Adipose tissue (tissue), 3 donors: Measurements from ENCODE around the gene KIF16B. TPM values are rescaled to one million over a fixed set of nuclear protein-coding genes. Genes with fewer than 3 reads are reported as not detected.

ENCODE experiments used
- H3K27ac ChIP-seq: one replicate; pipeline ENCODE4 v1.5.1; 2013; ENCODE audit warnings: low read depth, low read length
- WGBS, 3 donors: extraction: QIAGEN DNeasy Blood & Tissue Kit; methylation state at CpG; one replicate each; pipeline ENCODE4 v1.1.7; 2013; 5-methylcytosine and 5-hydroxymethylcytosine counted together
- polyA plus RNA-seq, 3 donors: library from polyadenylated mRNA; stranded (reverse); fragments of 200-250 nt; gene quantifications; one replicate each; pipeline ENCODE4 v1.2.3, GENCODE V29; 2013
- donor health status: healthy with polysubstance abuse.
- donor health status: Bipolar disorder and iron deficiency.
- donor health status: healthy.

Gene KIF16B, protein sequence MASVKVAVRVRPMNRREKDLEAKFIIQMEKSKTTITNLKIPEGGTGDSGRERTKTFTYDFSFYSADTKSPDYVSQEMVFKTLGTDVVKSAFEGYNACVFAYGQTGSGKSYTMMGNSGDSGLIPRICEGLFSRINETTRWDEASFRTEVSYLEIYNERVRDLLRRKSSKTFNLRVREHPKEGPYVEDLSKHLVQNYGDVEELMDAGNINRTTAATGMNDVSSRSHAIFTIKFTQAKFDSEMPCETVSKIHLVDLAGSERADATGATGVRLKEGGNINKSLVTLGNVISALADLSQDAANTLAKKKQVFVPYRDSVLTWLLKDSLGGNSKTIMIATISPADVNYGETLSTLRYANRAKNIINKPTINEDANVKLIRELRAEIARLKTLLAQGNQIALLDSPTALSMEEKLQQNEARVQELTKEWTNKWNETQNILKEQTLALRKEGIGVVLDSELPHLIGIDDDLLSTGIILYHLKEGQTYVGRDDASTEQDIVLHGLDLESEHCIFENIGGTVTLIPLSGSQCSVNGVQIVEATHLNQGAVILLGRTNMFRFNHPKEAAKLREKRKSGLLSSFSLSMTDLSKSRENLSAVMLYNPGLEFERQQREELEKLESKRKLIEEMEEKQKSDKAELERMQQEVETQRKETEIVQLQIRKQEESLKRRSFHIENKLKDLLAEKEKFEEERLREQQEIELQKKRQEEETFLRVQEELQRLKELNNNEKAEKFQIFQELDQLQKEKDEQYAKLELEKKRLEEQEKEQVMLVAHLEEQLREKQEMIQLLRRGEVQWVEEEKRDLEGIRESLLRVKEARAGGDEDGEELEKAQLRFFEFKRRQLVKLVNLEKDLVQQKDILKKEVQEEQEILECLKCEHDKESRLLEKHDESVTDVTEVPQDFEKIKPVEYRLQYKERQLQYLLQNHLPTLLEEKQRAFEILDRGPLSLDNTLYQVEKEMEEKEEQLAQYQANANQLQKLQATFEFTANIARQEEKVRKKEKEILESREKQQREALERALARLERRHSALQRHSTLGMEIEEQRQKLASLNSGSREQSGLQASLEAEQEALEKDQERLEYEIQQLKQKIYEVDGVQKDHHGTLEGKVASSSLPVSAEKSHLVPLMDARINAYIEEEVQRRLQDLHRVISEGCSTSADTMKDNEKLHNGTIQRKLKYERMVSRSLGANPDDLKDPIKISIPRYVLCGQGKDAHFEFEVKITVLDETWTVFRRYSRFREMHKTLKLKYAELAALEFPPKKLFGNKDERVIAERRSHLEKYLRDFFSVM (N-terminal part only)
- polyA plus RNA-seq, result 1 to 10 TPM; 6.1 to 9.4 (median 8.7) TPM

DNA sequence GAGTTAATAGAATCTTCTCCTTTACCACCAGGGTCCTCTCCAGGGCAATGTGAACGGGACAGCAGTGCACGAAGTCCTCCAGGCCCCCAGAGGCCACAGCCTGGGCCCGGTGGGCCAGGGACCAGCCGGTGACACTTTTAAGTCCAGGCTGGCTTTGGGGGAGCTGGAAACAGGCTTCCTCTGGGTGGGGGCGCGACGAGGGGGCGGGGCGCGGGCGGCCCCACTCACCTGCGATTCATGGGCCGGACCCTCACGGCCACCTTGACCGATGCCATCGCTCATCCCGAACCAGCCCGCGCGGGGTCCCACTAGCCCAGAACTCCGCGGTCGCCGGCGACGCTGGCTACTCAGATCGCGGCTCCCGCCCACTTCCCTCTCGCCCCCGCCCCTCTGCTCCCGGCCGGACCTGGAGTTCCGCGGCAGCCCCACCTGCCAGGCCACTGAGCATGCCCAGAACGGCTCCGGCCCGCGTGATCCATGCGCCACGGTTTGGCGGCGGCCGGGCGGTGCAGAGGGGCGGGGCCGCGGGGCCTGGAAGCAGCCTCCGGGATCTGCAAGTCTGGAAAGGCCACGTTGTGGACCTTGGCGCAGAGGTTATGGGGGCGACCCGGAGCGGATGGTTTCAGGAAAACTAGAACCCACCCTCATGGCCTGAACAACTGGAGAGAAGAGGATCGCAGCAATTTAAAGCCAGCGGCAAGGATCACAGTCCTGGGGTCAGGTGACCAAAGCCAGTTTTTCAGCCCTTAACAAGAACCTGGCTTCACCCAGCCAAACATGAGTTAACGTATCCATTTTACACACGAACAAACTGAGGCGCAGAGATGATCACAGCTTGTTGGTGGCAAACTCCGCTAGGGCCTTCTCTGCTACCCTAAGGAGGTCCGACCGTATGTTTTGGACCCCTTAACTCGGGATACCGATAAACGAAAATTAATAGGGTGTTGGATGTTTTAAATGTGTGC lies at the start of gene KIF16B:
KIF16B (minus strand) TSS at position 448 of the 965 bp plus-strand sequence; CDS start at position 275, 173 bp downstream.
- WGBS, 3 donors, result 8 to 11% (median 9%) methylated on average over 50 to 65 of the region's 65 CpGs

DNA sequence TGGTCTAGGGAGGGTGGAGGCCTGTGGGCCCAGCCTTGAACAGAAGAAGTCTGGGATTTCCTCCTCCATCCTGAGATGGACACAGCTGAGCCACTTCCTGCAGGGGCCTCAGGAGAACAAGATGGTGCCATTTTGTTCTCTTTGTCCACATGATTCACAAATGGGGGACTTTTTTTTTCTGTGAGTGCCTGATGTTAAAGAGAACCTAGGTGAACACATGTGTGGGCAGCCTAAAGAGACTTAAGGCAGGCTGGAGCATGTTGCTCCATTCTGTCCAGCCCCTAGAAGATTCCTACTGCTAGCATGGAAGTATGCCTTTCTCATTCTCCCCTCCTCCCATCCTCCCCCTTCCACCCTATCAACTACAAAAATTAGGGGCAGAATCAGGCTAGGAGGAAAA lies 49.3 kb upstream of the KIF16B start:
- no peak overlapping the region for H3K27ac ChIP-seq

More for the DNA sequence above, at the start of gene KIF16B:
- no peak within 1 kb of the TSS for H3K27ac ChIP-seq

DNA sequence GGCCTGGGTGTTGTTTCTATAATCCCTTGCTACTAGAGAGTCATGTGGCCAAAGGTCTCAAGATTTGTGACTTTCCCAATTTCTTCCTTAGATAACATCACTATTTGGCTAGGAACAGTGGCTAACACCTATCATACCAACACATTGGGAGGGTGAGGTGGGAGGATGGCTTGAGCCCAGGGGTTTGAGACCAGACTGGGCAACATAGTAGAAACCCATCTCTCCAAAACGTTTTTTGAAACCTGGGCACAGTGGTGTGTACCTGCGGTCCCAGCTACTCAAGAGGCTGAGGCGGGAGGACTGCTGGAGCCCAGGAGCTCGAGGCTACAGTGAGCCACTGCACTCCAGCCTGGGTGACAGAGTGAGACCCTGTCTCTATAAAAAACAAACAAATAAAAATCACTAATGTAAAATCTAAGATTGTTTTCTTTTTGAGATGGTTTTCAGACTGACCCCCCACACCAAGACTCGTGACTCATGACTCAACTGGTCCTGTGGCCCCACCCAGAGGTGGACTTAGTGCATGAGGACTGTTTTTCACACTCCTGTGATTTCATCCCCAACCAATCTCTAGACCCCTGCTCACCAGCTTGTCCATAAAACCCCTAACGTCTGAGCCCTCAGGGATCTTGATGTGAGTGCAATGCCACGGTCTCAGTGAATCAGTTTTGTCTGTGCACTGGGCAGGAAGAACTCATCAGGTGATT lies 48.3 kb upstream of the KIF16B start:
- WGBS, 3 donors, result 76 to 80% (median 78%) methylated on average over 7 of the region's 7 CpGs
- H3K27ac ChIP-seq, result no peak overlapping the region

DNA sequence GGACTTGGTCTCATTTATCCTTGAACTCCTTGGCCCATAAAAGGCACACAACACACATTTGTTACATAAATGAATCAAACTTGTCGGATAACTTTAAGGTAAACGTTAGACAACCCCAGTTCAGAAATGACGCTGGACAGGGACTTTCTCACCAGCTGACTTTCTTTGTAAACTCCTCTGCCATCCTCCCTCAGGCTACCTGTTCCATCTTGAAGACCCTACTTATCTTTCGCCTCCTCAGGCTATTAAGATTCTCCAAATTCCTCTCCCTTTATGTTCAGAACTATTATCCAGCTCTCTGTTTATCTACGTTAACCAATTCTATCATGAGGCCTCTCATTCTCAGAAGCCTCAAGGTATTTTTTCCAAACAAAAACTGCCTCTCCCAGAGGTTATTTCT lies 47.7 kb upstream of the KIF16B start:
- 61 to 83% (median 78%) methylated on average over 5 of the region's 5 CpGs for WGBS, 3 donors
- H3K27ac ChIP-seq, result no peak overlapping the region

DNA sequence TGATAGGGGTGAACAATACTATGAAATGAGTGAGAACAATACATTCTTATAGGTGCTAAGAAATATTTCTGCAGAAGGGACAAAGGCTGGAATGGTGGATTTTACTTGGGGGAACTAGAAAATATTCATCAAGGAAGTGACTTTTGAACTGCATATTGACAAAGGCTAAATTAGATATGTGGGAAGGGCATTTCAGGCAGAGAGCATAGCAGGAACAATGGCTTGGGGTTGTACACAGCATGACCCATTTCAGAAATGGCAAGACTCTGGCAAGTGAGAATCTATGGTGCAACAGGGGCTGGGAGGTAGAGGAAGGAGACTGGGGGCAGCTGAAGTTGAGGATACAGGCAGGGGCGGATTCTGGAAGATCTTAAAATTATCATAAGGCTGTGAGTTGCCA lies 46.7 kb upstream of the KIF16B start:
- 92 to 100% (median 97%) methylated on average over 1 of the region's 1 CpG for WGBS, 3 donors
- H3K27ac ChIP-seq, result no peak overlapping the region

DNA sequence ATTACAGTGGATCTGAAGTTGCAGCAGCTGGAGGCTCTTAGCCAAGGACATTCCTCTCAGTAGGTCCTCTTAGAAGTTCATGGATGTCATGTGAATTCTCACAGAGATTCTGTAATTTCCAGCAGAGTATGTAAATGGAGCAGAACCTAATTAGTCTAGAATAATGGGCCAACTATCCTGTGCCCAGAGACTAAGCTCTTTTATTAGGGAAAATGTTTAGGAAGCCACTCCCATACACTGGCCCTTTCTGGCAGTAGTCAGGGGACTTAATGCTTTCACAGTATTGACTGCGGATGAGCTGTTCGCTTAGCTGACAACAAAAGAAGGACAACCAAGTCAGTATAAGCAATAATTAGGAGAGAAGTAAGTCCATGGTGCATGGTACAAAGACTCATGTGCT lies 43.8 kb upstream of the KIF16B start:
- no peak overlapping the region for H3K27ac ChIP-seq
- WGBS, 3 donors, result 96 to 100% (median 97%) methylated on average over 2 of the region's 2 CpGs

DNA sequence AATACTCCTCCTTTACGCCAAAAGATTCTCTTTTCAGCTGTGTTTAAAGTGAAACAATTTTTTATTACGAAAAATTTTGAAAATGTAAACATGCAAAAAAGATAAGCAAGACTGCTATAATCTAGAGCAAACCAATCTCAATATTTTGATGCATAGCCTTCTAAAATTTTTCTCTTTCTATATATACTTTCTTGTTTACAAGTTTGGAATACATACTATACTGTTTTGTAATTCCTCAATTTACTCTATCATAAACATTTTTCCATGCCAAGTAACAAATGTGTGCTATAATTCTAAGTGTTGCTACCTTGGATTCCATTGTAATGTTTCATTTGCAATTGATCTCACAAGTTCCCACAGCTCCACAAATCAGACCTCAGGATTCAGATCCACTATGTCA lies 43.1 kb upstream of the KIF16B start:
- H3K27ac ChIP-seq, result no peak overlapping the region
- WGBS, 3 donors, result 74 to 87% (median 85%) methylated on average over 2 of the region's 2 CpGs

DNA sequence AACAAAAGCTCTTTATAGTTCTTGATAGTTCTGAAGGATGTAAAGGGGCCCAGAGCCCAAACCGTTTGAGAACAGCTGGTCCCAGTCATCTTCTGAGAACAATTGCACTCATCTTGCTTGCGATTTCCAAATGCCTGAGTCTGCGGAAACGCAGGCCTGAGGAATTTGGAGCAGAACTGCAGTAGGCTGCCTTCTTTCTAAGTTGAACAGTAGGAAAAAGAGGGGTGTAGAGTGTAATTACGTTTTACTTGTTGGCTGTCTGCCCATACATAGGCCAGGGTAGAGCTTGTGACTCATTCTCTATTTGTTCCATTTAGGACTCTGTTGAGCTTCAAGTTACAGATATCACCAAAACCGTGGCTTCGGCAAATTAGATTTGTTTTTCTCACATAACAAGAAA lies 42.0 kb upstream of the KIF16B start:
- H3K27ac ChIP-seq, result no peak overlapping the region
- WGBS, 3 donors, result 54 to 62% (median 56%) methylated on average over 7 of the region's 7 CpGs

DNA sequence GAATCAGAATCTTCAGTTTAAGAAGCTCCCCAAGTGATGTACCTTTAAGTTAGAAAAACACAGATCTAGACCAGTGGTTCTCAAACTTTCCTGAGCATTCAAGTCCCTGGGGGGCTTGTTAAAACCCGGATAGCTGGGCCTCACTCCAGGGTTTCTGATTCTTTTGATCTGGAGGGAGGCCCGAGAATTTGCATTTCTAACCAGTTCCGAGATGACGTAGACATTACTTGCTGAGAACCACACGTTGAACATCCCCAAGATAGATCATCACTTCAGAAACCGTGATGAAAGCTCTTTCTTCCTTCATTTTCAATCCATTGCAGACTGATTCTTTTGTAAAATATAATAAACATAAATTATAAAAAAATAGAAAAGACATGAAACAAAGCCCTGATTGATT lies 40.7 kb upstream of the KIF16B start:
- 58 to 83% (median 70%) methylated on average over 6 of the region's 6 CpGs for WGBS, 3 donors
- H3K27ac ChIP-seq, result no peak overlapping the region

DNA sequence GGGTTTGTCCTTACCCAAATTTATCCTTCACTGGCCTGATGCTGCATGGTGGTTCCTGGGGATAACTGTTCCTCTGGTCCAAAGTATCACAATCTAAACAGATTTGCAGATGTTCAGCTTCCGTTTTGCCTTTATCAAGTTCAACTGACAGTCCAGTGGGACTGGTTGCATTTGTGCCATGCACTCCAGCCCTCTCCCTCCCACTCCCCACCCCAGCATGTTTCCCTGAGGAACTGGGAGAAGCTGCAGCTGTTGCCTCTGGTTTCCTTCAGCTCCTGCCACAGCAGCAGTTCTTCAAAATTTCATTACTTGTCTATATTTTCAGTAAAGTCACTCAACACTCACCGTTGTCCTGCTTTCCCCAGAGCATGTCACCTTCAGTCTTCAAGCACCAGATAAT lies 39.5 kb upstream of the KIF16B start:
- 45 to 66% (median 61%) methylated on average over 2 of the region's 2 CpGs for WGBS, 3 donors
- H3K27ac ChIP-seq, result no peak overlapping the region

DNA sequence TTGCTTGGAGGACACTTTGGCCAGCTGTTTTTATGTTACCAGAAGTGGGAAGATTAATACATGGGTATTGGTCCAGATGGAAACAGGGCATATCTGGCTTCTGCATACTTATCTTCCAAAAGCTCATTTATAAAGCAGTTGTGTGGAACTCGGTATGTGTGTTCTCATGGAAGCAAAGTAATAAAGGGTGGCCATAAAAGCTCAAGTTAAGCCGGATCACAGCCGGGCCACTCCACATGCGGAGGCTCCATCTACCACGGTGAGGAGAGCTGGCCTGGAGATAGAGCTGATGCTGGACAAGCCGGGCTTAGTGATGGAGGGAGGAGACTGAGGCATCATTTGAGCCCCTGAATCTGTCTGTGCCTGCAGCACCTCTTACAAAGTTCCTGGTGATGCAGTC lies 38.6 kb upstream of the KIF16B start:
- WGBS, 3 donors, result 87 to 94% (median 89%) methylated on average over 6 of the region's 6 CpGs
- no peak overlapping the region for H3K27ac ChIP-seq

DNA sequence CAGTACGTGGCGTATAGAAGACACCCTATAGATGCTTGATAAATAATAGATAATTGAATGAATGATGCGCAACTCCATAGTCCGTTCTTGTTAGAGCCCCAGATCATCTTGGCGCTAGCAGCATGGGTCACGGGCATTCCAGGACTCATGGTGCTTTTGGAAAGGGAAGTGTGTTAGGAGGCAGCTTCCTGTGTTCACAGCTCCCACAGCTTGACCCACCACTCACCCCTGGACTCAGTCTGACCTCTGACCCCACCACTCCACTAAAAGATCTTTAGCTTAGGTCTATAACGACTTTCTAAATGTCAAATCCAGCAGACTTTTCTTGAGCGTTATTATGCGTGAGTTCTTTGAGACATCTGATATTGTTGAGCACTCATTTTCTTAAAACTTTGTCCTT lies 35.8 kb upstream of the KIF16B start:
- 72 to 90% (median 82%) methylated on average over 8 to 9 of the region's 9 CpGs for WGBS, 3 donors
- H3K27ac ChIP-seq, result no peak overlapping the region

DNA sequence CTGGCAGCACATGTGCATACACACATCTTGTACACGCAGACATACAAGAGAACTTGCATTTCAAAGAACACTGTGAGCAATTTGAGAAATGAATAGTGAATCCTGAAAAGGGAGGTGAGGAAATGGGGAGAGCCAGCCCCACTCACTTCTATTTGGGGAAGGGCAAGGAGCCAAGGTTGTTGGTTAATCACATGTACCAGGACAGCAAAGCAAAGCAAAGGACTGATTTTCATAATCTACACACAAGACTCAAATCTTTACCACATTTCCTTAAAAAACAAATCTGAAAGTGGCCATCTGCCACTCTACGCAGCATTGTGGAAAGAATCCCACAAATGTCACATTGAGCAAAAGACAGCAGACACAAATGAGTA lies 35.0 kb upstream of the KIF16B start:
- 28 to 72% (median 55%) methylated on average over 2 of the region's 2 CpGs for WGBS, 3 donors
- H3K27ac ChIP-seq, result no peak overlapping the region

DNA sequence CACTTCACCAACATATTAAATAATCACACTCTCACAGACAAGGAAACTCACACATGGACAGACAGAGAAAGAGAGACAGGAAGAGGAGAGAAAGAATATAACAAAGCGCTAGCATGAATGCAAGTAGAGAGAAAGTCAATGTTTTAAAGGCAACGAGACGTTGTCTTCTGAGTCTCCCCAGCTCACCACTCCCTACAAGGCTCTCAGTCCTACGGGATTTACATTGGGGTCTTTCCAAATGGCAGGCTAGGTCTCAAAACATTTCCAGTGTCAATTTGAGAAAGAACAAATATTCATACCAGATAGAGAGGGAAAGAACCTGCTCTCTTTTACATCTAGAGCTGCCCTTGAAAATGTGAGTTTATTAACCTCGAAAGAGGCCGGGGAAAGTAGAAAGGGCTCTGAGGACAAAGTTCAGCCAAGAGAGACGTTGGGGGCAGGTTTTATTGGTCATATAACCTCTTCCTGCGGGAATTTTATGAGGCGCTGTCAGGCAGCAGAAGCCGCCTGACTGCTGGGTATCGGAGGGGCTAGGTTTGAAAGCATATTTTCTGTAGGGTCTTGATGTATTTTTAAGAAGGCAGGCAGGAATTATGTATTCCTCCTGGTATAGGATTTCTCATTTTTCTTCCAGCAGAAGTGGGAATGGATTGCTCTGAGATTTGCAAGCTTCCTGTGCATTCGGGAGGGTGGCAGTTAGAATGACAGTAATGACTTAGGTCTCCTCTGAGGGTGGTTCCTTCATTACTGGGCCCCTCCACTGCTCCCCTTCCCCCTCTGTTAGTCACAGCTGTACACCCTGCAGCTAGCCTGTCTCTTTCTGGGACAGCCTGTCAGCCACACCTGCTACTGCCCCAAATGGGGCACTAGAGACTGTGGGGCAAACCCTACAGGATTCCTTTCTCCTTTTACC lies 34.4 kb upstream of the KIF16B start:
- no peak overlapping the region for H3K27ac ChIP-seq
- 26 to 54% (median 35%) methylated on average over 12 of the region's 12 CpGs for WGBS, 3 donors

DNA sequence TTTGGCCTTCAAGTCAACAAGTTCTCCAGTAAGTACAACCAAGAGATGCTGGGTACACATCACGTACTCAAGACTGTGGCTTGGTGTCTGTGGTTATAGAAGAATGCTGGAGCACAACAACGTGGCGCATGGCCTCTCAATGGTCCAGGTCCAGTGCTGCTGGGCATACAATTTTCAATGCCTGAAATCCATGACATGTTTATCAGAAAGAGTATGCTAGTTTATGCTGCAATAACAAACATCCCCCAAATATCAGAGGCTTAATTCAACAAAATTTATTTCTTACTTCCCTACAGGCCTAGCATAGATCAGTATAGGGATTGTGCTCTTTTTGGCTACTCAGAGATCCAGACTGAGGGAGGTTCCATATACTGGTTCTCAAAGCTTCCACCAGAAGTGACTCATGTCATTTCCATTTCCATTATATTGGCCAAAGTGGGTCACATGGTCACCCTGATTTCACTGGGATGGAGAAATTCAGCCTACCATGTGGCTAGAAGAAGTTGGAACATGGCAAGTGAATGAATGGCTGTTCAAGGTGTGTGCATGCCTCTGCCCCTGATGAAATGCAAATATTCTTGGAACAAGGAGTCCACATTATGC lies 33.3 kb upstream of the KIF16B start:
- 95 to 96% (median 96%) methylated on average over 3 of the region's 3 CpGs for WGBS, 3 donors

DNA sequence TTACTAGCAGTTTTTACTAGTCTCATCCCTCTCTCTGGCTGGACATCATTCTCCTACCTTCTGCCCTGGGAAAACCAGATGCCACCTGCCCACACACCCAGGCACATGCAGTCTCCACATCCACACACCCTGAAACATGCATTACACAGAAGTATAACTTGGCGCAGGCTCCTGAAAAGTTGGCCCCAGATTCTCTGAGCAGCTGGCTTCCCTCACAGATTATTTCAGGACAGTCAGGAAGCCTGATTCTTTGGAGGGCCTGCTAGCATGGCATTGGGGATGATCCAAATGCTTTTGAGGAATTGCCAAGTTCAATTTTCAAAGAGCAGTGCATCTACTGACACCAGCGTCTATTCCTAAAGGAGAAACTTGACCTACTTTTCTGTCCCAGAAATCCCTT lies 27.8 kb upstream of the KIF16B start:
- WGBS, 3 donors, result 39 to 63% (median 63%) methylated on average over 2 of the region's 2 CpGs
- no peak overlapping the region for H3K27ac ChIP-seq

More for the DNA sequence above, 33.3 kb upstream of the KIF16B start:
- no peak overlapping the region for H3K27ac ChIP-seq
